Muscle of back (tissue), 11 donors: Measurements from ENCODE around the gene SMARCA4. TPM values are rescaled to one million over a fixed set of nuclear protein-coding genes. Genes with fewer than 3 reads are reported as not detected.
A peak's percentile ranks its signal among the peaks of the same experiment; 100 is the strongest.
"Not testable (repeated sequence)": the region's sequence is repeated elsewhere in the genome, so short reads cannot be mapped to it uniquely, and the experiment has no call there.

ENCODE experiments used
- DNase-seq, 3 donors: peaks; one replicate each; pipeline versions ENCODE4 v3.0.0 to v3.0.0-alpha.2; 2013
- polyA plus RNA-seq, 10 donors: library from polyadenylated mRNA; unstranded; fragments of 120-200 nt; gene quantifications; one replicate each; pipeline ENCODE4 v1.2.1, GENCODE V29; 2013; ENCODE audit not compliant: insufficient read length in 10 of 10

SMARCA4 gene
- polyA plus RNA-seq, 10 donors, result 78.0 to 110 (median 93.9) TPM

DNA sequence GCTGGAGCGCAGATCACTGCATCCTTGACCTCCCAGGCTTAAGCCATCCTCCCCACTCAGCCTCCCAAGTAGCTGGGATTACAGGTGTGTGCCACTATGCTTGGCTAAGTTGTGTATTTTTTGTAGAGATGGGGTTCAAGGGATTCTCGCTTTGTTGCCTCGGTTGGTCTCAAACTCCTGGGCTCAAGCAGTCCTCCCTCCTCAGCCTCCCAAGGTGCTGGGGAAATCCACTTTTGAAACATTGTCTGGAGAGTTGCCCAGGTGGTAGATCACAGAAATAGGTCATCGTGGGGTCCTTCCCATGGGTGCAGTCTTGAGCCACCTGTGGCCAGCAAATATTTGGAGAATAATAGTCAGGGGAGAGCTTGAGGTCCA, 133.7 kb downstream of the SMARCA4 start:
- DNase-seq, result no peak

DNA sequence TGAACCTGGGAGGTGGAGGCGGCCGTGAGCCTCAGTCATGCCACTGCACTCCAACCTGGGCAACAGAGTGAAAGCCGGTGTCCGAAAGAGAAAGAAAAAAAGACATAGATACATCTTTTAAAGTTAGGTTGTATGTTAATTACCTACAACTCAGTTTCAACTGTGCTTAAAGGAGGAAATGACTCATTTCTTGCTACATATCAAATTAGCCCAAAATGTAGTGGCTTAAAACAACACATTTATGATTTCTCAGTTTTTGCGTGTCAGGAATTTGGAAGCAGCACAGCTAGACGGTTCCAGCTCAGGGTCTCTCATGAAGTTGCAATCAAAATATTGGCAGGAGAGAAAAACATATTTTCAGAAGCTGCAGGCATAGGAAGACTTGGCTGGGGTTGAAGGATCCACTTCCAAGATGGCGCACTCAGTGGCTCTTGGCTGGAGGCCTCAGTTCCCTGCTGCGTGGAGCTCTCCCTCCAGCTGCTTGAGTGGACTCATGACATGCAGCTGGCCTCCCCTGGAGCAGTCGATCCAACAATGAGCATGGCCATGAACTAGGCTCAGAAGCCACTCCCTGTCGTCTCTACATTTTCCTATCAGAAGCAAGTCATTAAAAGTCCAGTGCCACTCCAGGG, 135.5 kb downstream of the SMARCA4 start:
- DNase-seq, result peak; percentile 79 to 96 (median 91)

DNA sequence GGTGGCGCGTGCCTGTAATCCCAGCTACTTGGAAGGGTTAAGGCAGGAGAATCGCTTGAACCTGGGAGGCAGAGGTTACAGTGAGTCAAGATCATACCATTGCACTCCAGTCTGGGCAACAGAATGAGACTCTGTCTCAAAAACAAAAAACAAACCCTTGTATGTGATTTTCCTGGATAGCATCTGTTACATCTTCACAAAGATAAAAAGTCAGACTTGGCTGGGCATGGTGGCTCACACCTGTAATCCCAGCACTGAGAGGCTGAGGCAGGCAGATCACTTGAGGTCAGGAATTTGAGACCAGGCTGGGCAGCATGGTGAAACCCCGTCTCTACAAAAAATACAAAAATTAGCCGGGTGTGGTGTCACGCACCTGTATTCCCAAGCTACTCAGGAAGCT, 136.5 kb downstream of the SMARCA4 start:
- DNase-seq, result not testable (repeated sequence)

DNA sequence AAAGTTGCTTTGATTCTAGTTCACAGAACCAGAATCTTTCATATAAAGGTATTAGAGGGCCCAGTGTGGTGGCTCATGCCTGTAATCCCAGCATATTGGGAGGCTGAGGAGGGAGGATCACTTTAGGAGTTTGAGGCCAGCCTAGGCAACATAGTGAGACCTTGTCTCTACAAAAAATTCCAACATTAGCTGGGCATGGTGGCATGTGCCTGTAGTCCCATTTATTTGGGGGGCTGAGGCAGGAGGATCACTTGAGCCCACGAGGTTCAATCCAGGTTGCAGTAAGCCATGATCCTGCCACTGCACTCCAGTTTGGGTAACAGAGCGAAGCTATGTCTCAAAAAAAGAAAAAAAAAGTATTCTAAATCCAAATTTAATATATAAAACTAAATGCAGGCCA, 137.5 kb downstream of the SMARCA4 start:
- no peak for DNase-seq

DNA sequence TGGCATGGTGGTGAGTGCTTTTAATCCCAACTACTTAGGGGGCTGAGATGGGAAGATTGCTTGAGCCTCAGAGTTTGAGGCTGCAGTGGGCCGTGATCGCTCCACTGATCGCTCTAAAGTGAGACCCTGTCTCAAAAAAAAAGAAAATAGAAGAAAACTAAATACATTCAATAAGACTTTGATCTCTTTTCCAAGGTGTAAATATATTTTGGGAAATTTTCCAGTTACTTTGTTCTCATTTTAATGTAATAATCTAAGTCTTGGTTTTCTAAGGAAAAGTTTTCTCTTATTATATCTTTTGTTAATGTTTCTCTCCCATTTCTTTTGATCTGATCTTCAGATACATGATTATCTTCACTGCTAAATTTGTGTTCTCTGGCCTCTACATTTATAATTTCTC, 138.0 kb downstream of the SMARCA4 start:
- DNase-seq, result no peak

DNA sequence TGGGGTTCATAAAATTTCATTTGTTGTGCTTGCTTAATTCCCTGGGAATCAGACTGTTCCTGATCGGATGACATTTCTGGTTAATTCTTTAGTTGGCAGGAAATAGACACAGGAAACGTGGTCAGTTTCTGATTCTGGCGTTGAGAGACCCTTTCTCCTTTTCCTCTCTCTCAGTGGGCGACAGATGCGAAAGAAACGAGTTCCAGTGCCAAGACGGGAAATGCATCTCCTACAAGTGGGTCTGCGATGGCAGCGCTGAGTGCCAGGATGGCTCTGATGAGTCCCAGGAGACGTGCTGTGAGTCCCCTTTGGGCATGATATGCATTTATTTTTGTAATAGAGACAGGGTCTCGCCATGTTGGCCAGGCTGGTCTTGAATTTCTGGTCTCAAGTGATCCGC, 139.2 kb downstream of the SMARCA4 start:
- peak in 2 of 3 donors; percentile 18 to 66 for DNase-seq

DNA sequence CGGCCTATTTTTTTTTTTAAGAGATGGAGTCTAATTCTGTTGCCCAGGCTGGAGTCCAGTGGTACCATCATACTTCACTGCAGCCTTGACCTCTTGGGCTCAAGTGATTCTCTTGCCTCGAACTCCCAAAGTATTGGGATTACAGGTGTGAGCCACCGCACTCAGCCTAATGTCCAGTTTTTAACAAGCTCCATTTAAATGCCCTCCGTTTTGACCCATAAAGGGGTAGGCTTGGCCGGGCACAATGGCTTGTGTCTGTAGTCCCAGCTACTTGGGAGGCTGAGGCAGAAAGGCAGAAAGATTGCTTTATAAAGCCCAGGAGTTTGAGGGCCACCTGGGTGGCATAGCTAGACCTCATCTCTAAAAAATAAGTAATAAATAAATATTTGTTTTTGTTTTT, 140.2 kb downstream of the SMARCA4 start:
- no peak for DNase-seq

DNA sequence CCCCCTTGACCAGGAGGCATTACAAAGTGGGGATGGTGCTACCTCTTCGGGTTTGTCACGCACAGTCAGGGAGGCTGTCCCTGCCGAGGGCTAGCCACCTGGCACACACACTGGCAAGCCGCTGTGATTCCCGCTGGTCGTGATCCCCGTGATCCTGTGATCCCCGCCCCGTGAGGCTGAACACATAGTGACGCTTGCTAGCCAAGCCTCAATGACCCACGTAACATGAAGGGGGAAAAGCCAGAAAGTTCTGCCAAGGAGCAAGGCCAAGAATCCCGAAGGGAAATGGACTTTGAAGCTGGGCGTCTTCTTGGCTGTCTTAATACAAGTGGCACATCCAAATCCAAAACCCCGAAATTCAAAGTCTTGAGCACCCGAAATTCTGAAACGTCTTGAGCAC, 142.1 kb downstream of the SMARCA4 start:
- no peak for DNase-seq

DNA sequence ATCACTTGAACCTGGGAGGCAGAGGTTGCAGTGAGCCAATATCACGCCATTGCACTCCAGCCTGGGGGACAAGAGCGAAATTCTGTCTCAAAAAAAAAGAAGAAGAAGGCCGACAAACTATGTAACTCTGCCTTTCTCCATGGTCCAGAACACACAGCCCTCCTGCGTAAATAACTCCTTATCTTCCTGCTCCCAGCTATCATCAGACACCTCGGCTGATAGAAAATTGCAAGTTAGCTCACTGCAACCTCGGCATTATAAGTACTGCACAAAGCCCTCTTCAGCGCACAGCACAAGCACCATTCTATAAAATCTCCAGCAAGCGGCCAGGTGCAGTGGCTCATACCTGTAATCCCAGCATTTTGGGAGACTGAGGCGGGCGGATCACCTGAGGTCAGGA, 142.8 kb downstream of the SMARCA4 start:
- DNase-seq, result not testable (repeated sequence)

DNA sequence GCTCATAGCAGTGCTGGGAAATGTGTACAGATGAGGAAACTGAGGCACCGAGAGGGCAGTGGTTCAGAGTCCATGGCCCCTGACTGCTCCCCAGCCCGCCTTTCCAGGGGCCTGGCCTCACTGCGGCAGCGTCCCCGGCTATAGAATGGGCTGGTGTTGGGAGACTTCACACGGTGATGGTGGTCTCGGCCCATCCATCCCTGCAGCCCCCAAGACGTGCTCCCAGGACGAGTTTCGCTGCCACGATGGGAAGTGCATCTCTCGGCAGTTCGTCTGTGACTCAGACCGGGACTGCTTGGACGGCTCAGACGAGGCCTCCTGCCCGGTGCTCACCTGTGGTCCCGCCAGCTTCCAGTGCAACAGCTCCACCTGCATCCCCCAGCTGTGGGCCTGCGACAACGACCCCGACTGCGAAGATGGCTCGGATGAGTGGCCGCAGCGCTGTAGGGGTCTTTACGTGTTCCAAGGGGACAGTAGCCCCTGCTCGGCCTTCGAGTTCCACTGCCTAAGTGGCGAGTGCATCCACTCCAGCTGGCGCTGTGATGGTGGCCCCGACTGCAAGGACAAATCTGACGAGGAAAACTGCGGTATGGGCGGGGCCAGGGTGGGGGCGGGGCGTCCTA, 144.3 kb downstream of the SMARCA4 start:
- no peak for DNase-seq

DNA sequence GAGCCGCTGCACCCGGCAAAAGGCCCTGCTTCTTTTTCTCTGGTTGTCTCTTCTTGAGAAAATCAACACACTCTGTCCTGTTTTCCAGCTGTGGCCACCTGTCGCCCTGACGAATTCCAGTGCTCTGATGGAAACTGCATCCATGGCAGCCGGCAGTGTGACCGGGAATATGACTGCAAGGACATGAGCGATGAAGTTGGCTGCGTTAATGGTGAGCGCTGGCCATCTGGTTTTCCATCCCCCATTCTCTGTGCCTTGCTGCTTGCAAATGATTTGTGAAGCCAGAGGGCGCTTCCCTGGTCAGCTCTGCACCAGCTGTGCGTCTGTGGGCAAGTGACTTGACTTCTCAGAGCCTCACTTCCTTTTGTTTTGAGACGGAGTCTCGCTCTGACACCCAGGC, 145.6 kb downstream of the SMARCA4 start:
- peak in 2 of 3 donors; percentile 53 to 71 for DNase-seq

DNA sequence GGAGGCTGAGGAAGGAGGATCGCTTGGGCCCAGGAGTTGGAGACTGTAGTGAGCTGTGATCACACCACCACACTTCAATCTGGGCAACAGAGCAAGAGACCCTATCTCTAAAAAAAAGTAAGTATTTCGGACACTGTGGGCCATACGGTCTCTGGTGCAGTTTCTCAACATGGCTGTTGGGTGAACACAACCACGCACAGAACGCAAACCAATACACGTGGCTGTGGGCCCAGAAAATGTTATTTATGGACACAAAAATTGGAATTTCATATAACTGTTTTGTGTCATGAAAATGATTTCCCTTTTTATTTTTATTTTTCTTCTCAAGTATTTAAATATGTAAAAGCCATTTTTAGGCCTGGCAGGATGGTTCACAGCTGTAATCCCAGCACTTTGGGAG, 147.9 kb downstream of the SMARCA4 start:
- DNase-seq, result no peak

DNA sequence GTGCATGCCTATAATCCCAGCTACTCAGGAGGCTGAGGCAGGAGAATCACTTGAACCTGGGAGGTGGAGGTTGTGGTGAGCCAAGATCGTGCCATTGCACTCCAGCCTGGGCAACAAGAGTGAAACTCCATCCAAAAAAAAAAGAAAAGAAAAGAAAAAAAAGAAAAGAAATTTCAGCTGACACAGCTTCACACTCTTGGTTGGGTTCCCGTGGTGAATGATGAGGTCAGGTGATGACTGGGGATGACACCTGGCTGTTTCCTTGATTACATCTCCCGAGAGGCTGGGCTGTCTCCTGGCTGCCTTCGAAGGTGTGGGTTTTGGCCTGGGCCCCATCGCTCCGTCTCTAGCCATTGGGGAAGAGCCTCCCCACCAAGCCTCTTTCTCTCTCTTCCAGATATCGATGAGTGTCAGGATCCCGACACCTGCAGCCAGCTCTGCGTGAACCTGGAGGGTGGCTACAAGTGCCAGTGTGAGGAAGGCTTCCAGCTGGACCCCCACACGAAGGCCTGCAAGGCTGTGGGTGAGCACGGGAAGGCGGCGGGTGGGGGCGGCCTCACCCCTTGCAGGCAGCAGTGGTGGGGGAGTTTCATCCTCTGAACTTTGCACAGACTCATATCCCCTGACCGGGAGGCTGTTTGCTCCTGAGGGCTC, 150.4 kb downstream of the SMARCA4 start:
- DNase-seq, result no peak

DNA sequence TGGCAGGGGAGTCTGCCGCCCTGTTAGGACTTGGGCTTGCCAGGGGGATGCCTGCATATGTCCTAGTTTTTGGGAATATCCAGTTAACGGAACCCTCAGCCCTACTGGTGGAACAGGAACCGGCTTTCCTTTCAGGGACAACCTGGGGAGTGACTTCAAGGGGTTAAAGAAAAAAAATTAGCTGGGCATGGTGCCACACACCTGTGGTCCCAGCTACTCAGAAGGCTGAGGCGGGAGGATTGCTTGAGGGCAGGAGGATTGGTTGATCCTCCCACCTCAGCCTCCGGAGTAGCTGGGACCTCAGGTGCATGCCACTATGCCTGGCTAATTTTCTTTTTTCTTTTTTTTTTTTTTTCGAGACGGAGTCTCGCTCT, 150.9 kb downstream of the SMARCA4 start:
- DNase-seq, result no peak

Other genes with a start within 250 kb of the SMARCA4 start
- gene DNM2, start 243.0 kb upstream of the SMARCA4 start, polyA plus RNA-seq, result 10 to 100 TPM; 60.7 to 83.2 (median 72.5) TPM
- gene TMED1, start 124.8 kb upstream of the SMARCA4 start, polyA plus RNA-seq, result 10 to 100 TPM; 26.9 to 45.0 (median 33.6) TPM
- 1 to 10 TPM; 1.6 to 4.7 (median 2.6) TPM for gene C19orf38, start 112.6 kb upstream of the SMARCA4 start, polyA plus RNA-seq
- 10 to 100 TPM; 48.9 to 66.5 (median 57.1) TPM for gene CARM1, start 89.5 kb upstream of the SMARCA4 start, polyA plus RNA-seq
- gene YIPF2, start 32.4 kb upstream of the SMARCA4 start, polyA plus RNA-seq, result 10 to 100 TPM; 18.4 to 33.6 (median 24.7) TPM
- 10 to 100 TPM; 13.8 to 18.8 (median 16.8) TPM for gene TIMM29, start 32.2 kb upstream of the SMARCA4 start, polyA plus RNA-seq
- gene LDLR, start 128.4 kb downstream of the SMARCA4 start, polyA plus RNA-seq, result 10 to 100 TPM; 15.3 to 39.5 (median 20.0) TPM
- gene SPC24, start 194.8 kb downstream of the SMARCA4 start, polyA plus RNA-seq, result 10 to 100 TPM in 8 of 10 donors, 1 to 10 TPM in 2; 6.9 to 19.2 (median 11.4) TPM
- 100 to 1,000 TPM in 9 of 10 donors, 10 to 100 TPM in 1; 99.0 to 131 (median 106) TPM for gene KANK2, start 236.5 kb downstream of the SMARCA4 start, polyA plus RNA-seq